ENCODE measurements around the gene ILDR2.

- TF ChIP-seq POLR2AphosphoS5 (IDR thresholded peaks at IDR 0.05; ENCODE audit: low read depth): no peak
- TF ChIP-seq, protein P1, sequence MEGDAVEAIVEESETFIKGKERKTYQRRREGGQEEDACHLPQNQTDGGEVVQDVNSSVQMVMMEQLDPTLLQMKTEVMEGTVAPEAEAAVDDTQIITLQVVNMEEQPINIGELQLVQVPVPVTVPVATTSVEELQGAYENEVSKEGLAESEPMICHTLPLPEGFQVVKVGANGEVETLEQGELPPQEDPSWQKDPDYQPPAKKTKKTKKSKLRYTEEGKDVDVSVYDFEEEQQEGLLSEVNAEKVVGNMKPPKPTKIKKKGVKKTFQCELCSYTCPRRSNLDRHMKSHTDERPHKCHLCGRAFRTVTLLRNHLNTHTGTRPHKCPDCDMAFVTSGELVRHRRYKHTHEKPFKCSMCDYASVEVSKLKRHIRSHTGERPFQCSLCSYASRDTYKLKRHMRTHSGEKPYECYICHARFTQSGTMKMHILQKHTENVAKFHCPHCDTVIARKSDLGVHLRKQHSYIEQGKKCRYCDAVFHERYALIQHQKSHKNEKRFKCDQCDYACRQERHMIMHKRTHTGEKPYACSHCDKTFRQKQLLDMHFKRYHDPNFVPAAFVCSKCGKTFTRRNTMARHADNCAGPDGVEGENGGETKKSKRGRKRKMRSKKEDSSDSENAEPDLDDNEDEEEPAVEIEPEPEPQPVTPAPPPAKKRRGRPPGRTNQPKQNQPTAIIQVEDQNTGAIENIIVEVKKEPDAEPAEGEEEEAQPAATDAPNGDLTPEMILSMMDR (IDR thresholded peaks at IDR 0.05; ENCODE audit: insufficient read depth, low read length): no peak
- TF ChIP-seq, protein P2, sequence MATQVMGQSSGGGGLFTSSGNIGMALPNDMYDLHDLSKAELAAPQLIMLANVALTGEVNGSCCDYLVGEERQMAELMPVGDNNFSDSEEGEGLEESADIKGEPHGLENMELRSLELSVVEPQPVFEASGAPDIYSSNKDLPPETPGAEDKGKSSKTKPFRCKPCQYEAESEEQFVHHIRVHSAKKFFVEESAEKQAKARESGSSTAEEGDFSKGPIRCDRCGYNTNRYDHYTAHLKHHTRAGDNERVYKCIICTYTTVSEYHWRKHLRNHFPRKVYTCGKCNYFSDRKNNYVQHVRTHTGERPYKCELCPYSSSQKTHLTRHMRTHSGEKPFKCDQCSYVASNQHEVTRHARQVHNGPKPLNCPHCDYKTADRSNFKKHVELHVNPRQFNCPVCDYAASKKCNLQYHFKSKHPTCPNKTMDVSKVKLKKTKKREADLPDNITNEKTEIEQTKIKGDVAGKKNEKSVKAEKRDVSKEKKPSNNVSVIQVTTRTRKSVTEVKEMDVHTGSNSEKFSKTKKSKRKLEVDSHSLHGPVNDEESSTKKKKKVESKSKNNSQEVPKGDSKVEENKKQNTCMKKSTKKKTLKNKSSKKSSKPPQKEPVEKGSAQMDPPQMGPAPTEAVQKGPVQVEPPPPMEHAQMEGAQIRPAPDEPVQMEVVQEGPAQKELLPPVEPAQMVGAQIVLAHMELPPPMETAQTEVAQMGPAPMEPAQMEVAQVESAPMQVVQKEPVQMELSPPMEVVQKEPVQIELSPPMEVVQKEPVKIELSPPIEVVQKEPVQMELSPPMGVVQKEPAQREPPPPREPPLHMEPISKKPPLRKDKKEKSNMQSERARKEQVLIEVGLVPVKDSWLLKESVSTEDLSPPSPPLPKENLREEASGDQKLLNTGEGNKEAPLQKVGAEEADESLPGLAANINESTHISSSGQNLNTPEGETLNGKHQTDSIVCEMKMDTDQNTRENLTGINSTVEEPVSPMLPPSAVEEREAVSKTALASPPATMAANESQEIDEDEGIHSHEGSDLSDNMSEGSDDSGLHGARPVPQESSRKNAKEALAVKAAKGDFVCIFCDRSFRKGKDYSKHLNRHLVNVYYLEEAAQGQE (IDR thresholded peaks at IDR 0.05; ENCODE audit: insufficient replicate concordance, low read depth): no peak
Observed at GRCh38 chr1:167000546-167000945, 25.2 kb upstream of the ILDR2 start.
